Measurements from ENCODE around the gene SEMA6A.

SEMA6A gene

GRCh38 chr5:116411101-116411571 lies 163.5 kb downstream of the SEMA6A start:
- peak in 25 of 56 donors; percentile 5 to 65 (median 23) for DNase-seq

DNA sequence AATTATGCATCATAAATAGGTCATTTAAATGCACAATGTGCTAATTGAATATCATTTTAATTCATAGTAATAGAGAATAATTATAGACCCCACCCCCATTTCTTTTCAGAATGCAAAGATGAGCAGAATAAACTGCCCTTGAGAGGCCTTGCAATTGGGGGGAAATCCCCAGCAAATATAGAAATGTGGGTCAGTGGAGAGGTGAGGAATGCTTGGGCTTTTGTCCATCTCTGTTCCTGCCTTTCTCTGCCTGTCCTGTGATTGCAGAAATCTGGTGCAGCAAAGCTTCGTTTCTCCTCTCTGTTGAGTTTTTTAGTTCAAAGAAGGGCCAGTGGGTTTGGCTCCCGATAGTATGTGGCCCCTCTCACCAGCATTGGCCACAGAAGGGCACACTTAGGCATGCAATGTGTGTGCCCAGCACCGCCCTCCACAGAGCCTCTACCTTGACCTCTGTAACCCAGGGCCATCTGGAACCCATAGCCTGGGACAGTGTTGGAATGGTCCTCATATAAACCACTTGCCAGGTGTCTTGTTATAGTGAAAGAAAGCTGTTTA lies 164.2 kb downstream of the SEMA6A start:
- DNase-seq: no peak

- DNase-seq: no peak
These were observed 164.9 kb downstream of the SEMA6A start for GRCh38 chr5:116409591-116410296.

GRCh38 chr5:116406306-116407041 lies 168.1 kb downstream of the SEMA6A start:
- no peak for DNase-seq

DNA sequence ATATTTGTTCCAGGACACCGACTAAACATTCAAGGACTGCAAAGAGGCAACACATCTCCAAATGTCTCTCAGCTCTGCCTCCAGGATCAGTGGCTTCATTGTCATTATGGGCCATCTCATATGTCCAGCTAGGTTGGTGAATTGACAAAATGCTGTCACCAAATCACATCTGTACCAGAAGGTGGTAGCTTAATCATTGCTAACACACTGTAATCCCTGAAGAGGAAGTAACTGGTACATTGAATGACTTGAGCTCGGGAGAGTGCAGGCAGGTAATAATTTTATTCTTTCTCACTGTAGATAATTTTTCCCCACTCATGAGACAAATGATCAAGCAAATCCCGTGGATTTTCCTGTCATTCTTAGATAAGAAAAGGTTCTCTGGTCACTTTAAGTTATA lies 169.8 kb downstream of the SEMA6A start:
- no peak for DNase-seq

- no peak for DNase-seq
These were observed 170.6 kb downstream of the SEMA6A start for GRCh38 chr5:116404016-116404415.

- peak in 1 of 56 donors; percentile 5 for DNase-seq
These were observed 172.4 kb downstream of the SEMA6A start for GRCh38 chr5:116402235-116402634.

DNA sequence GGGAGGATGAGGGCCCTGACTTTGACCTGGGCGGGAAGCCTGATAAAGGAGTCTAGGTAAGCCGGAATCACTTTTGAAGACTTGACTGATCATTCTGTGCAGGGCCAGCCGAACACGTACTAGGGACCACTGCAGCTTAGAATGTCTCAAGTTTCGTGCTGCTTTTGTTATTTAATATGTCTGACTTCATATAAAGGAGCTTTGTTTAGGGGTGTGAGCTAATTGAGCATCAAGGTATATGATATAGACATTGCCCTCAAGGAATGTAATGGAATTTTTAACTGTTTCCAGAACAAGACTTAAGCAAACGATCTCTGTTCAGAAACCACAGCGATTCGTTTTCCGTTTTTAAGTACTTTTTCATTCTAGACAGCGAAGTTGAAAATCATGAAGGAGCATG lies 173.0 kb downstream of the SEMA6A start:
- DNase-seq: no peak

DNA sequence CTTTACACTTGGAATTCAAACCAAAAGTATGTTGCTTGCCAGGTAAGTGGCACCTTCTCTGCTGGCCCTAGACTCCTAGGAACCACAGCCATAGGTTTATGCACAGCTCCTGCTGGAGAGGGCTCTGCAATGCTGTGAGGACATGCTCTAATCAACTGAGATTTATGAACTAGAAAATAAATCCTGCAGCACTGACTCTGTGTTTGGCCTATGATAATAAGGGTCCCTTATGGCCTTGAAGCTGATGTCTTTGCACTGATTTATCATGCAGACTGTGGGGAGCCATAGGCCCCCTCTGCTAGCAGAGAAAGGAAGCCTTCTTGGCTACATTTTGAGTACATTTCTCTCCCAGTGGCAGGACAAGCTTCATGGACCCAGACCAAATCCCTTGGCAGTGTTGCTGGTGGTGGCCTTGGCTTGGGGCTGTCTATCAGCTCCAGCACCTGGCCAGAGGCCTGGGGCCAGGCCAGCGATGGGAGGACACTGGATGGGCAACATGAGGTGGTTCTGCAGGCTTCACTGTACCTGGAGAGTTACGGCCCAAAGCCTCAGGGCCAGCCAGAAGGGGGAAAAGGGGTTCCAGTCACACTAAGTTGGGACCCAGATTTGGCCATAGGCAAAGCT lies 178.0 kb downstream of the SEMA6A start:
- DNase-seq: no peak

GRCh38 chr5:116395631-116396203 lies 178.9 kb downstream of the SEMA6A start:
- DNase-seq: no peak

GRCh38 chr5:116395226-116395625 lies 179.4 kb downstream of the SEMA6A start:
- DNase-seq: no peak

DNA sequence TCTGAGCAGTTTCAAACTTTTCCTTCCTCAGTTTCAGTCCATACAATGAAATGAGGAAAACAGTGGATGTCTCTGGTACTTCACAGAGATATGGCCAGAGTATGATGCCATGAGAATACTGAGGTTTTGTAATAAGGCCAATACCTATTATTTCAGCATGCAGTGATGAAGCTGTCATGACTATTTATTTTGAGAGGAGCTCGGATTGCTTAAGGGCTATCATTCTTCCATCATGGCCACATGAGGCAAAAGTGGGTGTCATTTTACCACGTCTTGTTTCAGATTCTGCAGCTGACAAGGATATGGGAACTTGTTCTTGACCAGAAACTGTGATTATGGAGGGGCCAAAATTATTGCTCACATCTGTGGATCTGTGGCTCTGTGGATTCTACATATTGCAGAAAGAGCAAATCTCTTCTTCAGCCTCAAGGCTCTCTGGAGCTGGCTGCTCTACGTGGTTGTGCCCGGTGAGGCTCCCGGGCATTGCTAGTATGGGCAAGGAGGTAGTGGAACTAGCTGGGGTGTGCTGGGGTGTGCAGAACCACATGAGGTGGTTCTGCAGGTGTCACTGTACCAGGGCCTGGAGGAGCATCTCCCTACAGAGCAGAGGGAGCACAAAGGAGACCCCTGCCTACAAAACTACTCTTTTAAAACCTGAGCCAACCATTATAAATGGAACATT lies 180.3 kb downstream of the SEMA6A start:
- no peak for DNase-seq
